Measurements from ENCODE around the gene PABPN1L. TPM values are rescaled to one million over a fixed set of nuclear protein-coding genes. Genes with fewer than 3 reads are reported as not detected.

Gene PABPN1L
- total RNA-seq, 1 donor from 2014 or later = not detected

DNA sequence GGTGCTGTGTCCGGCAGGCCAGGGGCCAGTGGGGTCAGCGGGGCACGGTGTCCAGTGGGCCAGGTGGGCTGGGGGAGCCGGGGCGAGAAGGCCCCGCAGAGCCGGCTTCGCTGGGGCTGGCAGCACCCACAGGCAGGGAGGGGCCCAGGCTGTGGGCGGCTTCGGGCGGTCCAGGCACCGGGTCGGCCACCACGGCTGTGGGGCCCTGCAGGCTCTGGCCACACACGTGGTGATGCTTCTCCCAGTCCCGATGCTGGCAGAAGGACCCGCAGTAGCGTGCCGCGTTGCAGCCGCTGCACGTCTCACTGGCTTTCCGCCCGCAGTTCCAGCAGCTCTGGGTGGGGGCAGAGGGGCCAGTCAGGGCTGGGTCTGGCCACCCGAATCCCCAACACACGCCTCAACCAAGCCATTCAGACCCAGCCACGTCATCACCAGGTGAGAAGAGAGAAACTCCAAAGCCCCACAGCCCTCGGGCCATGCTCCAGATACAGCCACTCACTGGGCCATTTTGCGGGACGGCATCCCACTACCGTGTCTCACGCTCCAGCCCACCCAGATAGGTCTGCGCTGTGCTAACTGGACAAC is 10.6 kb upstream of the PABPN1L start:
- H3K27me3 Mint-ChIP-seq (ENCODE audit: insufficient read depth) = no peaks in the 10 kb centered on the region
- intact Hi-C loops (cut with micrococcal nuclease) = no loop called here
- DNase-seq (ENCODE audit: low spot score) = no peak
- no peaks in the 10 kb centered on the region for H3K36me3 Mint-ChIP-seq (ENCODE audit: low read depth)
- no peak overlapping the region for H3K27ac Mint-ChIP-seq
- H3K4me1 Mint-ChIP-seq (ENCODE audit: low read depth) = peaks cover under 1% of the 10 kb centered on the region
- no peaks in the 10 kb centered on the region for H3K9me3 Mint-ChIP-seq
- no peak overlapping the region for H3K4me3 Mint-ChIP-seq

DNA sequence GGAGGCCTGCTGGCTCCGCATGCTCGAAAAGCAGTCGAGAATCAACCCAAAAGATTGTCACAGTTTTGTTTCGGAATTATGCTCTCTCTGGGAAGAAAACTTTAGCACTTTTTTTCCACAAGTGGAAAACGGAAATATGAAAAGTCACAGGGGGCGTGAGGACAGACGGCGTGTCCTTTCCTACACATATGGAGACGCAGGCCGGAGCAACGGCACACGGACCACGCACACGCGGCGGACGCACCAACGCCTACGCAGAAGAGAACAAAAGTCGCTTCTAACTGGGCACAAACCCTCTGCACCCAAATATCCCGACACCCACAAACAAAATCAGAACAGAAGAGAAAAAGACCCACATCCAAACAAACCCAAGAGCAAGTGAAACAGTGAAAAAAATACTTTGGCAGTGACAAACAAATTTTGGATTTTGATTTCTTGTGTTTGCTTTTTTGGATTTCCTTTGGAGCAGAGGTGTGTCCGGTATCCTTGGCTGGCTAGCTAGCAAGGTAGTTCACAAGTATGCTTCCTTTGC is 9.3 kb upstream of the PABPN1L start:
- Mint-ChIP-seq H3K36me3 (ENCODE audit: low read depth) (no peaks in the 10 kb centered on the region), H3K9me3 (no peaks in the 10 kb centered on the region), H3K27ac (no peak overlapping the region), H3K4me1 (ENCODE audit: low read depth) (no peaks in the 10 kb centered on the region), H3K4me3 (no peak overlapping the region), H3K27me3 (ENCODE audit: insufficient read depth) (no peaks in the 10 kb centered on the region)
- intact Hi-C loops (cut with micrococcal nuclease) = no loop called here
- no peak for DNase-seq (ENCODE audit: low spot score)

DNA sequence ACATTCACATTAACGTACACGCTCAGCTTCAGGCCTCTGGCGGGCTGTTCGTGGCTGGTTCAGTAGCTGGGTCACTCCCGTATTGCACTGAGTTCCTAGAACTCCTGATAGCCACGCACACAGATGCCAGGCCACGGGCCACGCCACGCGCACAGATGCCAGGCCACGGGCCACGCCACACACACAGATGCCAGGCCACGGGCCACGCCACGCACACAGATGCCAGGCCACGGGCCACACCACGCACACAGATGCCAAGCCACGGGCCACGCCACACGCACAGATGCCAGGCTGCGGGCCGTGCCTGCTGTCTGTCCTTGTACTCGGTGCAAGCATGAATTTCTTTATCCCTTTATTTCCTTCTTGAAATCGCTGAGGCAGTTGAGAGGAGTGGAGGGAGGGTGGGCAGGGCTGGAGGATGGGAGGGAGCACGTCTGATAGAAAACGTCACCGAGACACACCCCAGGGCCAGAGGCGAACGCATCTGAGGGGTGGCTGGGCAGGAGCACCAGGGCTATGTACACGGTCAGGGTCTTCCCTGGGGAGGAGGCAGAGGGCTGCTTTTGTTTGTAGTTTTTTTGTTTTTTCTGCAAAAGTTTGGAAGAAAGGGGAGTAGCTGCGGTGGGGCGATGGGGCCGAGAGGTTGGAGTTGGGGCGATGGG is 8.6 kb upstream of the PABPN1L start:
- no peaks in the 10 kb centered on the region for H3K9me3 Mint-ChIP-seq
- H3K36me3 Mint-ChIP-seq (ENCODE audit: low read depth) = no peaks in the 10 kb centered on the region
- DNase-seq (ENCODE audit: low spot score) = no peak
- intact Hi-C loops (cut with micrococcal nuclease) = no loop called here
- no peak overlapping the region for H3K27ac Mint-ChIP-seq
- H3K27me3 Mint-ChIP-seq (ENCODE audit: insufficient read depth) = no peaks in the 10 kb centered on the region
- no peak overlapping the region for H3K4me3 Mint-ChIP-seq
- H3K4me1 Mint-ChIP-seq (ENCODE audit: low read depth) = no peaks in the 10 kb centered on the region

DNA sequence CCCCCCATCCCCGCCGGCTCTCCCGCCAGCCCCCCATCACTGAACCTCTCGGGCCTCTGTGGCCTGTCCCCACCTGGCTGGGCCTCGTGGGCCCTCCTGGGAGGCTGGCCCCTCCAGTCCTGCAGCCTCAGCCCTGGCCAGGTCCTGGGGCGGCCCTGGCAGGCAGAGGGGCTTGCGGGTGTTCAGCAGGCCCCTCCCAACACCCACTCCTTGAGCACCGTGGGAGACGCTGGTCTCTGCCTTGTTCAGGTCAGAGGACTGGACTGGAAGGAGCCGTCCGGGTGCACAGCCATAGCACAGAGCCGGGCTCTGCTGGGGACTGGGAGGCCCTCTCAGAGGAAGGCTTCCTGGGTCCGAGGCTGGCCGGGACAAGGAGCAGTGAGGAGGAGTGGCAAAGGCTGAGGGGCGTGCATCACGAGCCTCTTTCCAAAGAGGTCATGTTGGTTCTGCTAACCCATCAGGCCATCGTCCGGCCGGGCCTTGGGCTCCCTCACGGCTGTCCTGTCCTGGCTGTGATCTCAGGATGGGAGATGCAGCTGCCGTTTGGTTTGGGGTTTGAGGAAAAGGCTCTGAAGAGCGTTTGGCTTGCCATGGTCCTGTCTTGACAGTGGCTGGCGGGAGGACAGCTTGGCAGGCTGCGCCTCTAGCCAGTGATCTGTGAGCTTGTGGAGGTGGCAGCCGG is 6.3 kb upstream of the PABPN1L start:
- H3K4me3 Mint-ChIP-seq = no peak overlapping the region
- H3K27me3 Mint-ChIP-seq (ENCODE audit: insufficient read depth) = peaks cover 7% of the 10 kb centered on the region
- intact Hi-C loops (cut with micrococcal nuclease) = no loop called here

DNA sequence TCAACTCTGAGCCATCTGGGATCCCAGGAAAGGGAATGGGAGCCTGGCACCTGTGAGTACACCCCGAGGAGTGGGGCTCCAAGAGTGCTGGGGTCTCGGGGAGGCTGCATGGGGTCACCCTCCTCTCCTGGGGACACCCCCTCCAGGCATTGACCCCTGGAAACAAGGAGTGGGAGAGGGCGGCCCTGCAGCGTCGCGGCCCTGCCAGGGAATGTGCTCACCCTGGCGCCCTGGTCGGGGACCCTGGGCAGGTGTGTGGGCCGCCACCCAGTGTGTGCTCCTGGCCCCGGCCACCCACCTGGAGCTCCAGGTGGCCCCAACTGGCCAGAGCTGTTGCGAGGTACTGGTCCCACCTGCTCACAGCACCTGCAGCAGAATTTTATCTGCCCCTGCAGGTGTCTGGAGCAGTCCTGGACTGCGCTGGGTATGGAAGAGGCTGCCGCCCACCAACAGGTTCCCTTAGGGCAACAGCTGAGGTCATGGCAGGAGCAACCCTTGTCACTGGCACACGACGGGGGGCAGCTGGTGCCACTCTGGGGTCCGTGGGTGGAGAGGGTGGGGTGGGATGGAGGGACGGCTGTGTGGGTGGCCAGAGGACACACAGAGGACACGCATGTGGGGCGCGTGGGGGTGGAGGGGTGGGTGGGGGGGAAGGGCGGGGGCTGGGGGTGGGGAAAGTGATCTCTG is 5.4 kb upstream of the PABPN1L start:
- H3K27me3 Mint-ChIP-seq (ENCODE audit: insufficient read depth) = peaks cover 7% of the 10 kb centered on the region
- no peaks in the 10 kb centered on the region for H3K36me3 Mint-ChIP-seq (ENCODE audit: low read depth)
- intact Hi-C loops (cut with micrococcal nuclease) = no loop called here
- no peak overlapping the region for H3K4me3 Mint-ChIP-seq
- DNase-seq (ENCODE audit: low spot score) = no peak
- no peaks in the 10 kb centered on the region for H3K9me3 Mint-ChIP-seq
- H3K27ac Mint-ChIP-seq = no peak overlapping the region
- H3K4me1 Mint-ChIP-seq (ENCODE audit: low read depth) = no peaks in the 10 kb centered on the region

More for the DNA sequence above, 6.3 kb upstream of the PABPN1L start:
- Mint-ChIP-seq H3K27ac (no peak overlapping the region), H3K36me3 (ENCODE audit: low read depth) (no peaks in the 10 kb centered on the region), H3K9me3 (no peaks in the 10 kb centered on the region), H3K4me1 (ENCODE audit: low read depth) (no peaks in the 10 kb centered on the region)
- no peak for DNase-seq (ENCODE audit: low spot score)

DNA sequence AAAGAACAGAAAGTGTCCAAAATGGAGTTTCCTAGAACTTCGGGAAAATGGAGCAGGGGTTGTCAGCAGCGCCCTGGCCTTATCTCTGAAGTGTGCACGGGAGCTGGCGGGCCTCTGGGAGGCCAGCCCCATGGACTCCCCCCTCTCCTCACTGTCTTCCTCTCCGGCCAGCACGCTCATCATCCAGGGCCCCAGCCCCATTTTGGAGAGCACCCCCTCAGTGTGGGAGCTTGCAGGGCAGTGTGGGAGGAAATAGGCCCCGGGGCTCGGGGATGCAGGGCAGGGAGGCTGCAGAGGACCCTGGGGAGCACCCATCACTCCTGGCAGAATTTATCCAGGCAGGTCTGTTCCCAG is 4.9 kb upstream of the PABPN1L start:
- no peak overlapping the region for H3K4me3 Mint-ChIP-seq

DNA sequence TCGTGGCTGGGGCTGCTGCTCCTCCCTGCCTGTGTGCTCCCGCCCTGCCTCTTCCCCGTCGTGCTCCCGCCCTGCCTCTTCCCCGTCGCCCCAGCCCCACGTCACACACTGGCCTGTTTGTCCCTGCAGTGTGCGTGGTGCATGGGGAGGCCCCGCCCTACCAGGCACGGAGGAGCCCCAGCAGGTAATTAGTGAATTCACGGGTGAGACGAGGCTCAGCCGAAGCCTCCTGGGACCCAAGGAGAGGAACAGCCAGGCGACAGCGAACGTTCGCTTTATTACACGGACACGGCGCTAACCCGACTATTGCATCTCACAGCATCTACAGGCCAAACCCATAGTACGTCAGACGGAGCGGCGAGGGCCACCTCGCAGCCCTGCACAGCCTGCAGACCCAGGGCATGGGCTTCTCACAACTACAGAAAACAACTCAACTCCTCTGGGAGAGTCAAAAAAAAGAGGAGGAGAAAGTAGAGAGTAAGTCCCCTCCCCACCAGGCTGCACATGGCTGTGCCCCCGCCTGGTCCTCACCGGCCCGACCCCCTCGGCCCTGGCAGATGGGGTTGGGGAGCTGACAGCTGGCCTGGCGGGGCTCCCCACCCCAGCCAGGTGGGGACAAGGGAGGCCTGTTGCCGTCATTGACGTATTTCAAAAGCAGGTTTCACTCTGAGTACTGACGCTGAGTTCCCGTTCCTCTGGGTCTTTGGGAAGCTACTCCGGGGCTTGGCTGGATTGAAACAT is 4.3 kb upstream of the PABPN1L start:
- H3K36me3 Mint-ChIP-seq (ENCODE audit: low read depth) = no peaks in the 10 kb centered on the region
- H3K4me3 Mint-ChIP-seq = no peak overlapping the region
- intact Hi-C loops (cut with micrococcal nuclease) = no loop called here
- peaks cover 7% of the 10 kb centered on the region for H3K27me3 Mint-ChIP-seq (ENCODE audit: insufficient read depth)
- DNase-seq (ENCODE audit: low spot score) = no peak
- H3K27ac Mint-ChIP-seq = no peak overlapping the region
- H3K4me1 Mint-ChIP-seq (ENCODE audit: low read depth) = no peaks in the 10 kb centered on the region
- H3K9me3 Mint-ChIP-seq = no peaks in the 10 kb centered on the region

More for the DNA sequence above, 4.9 kb upstream of the PABPN1L start:
- Mint-ChIP-seq H3K4me1 (ENCODE audit: low read depth) (no peaks in the 10 kb centered on the region), H3K27ac (no peak overlapping the region), H3K36me3 (ENCODE audit: low read depth) (no peaks in the 10 kb centered on the region), H3K9me3 (no peaks in the 10 kb centered on the region), H3K27me3 (ENCODE audit: insufficient read depth) (peaks cover 7% of the 10 kb centered on the region)
- intact Hi-C loops (cut with micrococcal nuclease) = no loop called here
- no peak for DNase-seq (ENCODE audit: low spot score)

DNA sequence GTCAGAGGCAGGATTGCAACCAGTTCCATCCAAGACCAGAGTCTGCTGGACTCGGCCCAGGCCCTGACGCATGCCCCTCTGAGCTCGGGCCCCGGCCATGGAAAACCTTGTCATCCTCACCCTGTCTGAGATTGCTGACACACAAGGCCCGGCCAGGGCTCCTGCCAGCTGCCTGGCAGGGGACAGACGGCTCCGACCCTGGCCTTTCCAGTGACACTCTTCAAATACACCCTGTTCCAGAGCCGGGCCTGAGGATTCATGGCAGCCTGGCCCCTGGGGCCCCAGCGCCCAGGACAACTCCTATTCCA is 3.2 kb upstream of the PABPN1L start:
- H3K27me3 Mint-ChIP-seq (ENCODE audit: insufficient read depth) = peaks cover 7% of the 10 kb centered on the region
- no peak overlapping the region for H3K27ac Mint-ChIP-seq
- no peaks in the 10 kb centered on the region for H3K36me3 Mint-ChIP-seq (ENCODE audit: low read depth)
- no peak overlapping the region for H3K4me3 Mint-ChIP-seq
- no peaks in the 10 kb centered on the region for H3K9me3 Mint-ChIP-seq
- no peaks in the 10 kb centered on the region for H3K4me1 Mint-ChIP-seq (ENCODE audit: low read depth)
- intact Hi-C loops (cut with micrococcal nuclease) = no loop called here
- no peak for DNase-seq (ENCODE audit: low spot score)

DNA sequence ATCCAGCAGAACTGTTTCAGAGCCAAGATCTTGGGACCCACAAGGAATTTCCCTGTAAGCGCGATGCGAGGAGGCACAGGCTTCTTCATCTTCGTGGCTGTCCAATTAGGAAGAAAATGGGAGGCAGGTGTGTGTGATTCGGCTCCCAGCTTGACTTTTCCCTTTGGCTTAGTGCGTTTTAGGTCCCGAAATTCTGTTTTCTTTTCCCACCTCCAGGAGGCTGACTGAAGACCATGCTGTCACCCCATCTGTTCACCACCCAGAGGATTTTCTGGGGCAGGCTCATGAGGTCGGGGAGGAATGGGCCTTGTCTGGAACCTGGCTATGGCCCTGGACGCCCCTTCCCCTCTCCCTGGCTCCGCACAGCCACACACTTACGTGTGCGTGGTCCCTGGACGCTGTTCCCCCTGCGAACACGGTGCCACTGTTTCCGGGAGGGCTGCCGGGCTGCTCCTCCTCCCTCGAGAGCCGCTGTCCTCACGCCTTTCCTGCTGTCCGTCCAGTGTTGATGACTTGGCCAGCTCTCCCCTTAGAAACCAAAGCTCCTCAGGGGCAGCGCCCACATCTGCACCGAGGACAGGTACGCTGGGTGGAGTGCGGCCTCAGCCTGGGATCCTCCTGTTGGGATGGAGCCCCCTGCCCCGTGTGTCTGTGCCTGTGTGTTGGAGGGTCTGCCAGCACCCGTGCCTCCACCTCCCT is 2.7 kb upstream of the PABPN1L start:
- Mint-ChIP-seq H3K4me1 (ENCODE audit: low read depth) (no peaks in the 10 kb centered on the region), H3K27me3 (ENCODE audit: insufficient read depth) (peaks cover 7% of the 10 kb centered on the region), H3K4me3 (no peak overlapping the region), H3K27ac (no peak overlapping the region), H3K36me3 (ENCODE audit: low read depth) (no peaks in the 10 kb centered on the region), H3K9me3 (no peaks in the 10 kb centered on the region)
- no peak for DNase-seq (ENCODE audit: low spot score)
- intact Hi-C loops (cut with micrococcal nuclease) = no loop called here

DNA sequence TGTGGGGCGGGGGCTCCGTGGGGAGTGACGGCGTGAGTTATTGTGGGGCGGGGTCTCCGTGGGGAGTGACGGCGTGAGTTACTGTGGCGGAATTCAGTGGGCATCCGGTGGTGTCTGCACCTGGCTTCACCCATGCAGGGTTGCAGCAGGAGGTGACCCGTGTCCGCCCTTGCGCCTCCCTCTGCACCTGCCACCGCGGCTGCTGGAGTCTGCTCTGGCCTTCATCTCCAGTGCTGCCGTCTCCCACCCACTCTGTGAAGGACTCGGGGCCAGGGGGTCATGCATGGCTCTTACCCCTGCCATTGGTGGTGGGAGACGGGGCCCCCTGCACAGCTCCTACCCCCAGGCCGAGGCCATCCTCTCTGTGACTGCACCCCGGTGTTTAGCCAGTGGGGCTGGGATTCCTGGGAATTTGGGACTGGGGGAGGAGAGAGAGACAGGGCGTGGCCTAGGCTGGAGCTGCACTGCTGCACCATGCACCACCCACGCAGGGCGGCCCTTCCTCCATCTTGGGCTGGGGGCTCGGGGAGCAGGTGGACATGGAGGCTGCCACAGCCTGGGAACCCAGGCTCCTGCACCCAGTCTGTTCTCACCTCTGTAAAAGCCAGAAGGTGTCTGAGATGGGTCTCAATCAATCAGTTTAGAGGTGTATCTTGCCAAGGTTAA is 1.3 kb upstream of the PABPN1L start:
- no peaks in the 10 kb centered on the region for H3K36me3 Mint-ChIP-seq (ENCODE audit: low read depth)
- H3K9me3 Mint-ChIP-seq = no peaks in the 10 kb centered on the region
- H3K4me1 Mint-ChIP-seq (ENCODE audit: low read depth) = no peaks in the 10 kb centered on the region
- H3K27ac Mint-ChIP-seq = no peak overlapping the region
- no peak for DNase-seq (ENCODE audit: low spot score)
- peaks cover 7% of the 10 kb centered on the region for H3K27me3 Mint-ChIP-seq (ENCODE audit: insufficient read depth)
- intact Hi-C loops (cut with micrococcal nuclease) = no loop called here
- H3K4me3 Mint-ChIP-seq = no peak overlapping the region

DNA sequence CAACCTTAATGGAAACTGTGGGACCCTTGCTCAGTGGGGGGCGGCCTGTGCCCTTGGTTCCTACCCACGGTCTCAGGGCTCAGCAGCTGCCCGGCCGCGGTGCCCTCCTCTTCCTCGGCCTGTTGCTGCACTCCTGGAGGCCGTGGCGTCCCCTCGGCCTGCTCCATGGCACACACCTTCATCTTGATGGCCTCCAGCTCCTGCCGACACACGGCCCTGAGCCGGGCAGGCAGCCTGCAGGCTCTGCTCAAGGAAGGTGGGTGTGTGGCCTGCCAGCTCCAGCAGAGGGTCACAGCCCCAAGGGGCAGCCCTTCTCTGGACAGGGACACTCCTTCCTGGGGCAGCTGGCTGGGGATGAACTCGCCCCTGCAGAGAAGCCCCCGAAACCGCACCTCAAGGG is 718 bp downstream of the PABPN1L start:
- Mint-ChIP-seq H3K9me3 (no peaks in the 10 kb centered on the region), H3K36me3 (ENCODE audit: low read depth) (peaks cover 4% of the 10 kb centered on the region), H3K4me1 (ENCODE audit: low read depth) (no peaks in the 10 kb centered on the region), H3K27me3 (ENCODE audit: insufficient read depth) (peaks cover 7% of the 10 kb centered on the region), H3K4me3 (no peak overlapping the region), H3K27ac (no peak overlapping the region)
- no peak for DNase-seq (ENCODE audit: low spot score)
- intact Hi-C loops (cut with micrococcal nuclease) = no loop called here

DNA sequence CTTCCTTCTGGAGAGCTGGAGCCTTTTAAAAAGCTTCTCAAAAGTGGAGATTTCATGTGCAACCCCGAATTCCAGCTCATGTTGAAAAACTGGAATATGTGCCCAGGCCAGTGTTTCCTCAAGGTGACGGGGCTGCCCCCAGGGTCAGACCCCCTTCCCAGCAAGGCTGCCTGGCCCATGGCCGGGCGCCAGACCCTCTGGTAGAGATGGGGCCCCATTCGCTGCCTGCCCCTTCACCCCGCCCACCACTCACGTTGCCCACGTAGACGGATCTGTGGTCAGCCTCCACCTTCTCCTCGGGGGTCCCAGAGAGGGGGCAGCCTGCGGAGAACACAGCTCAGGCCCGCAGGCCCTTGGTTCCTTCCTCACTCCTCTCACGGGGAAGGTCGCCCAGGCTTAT is 1.1 kb downstream of the PABPN1L start:
- H3K27me3 Mint-ChIP-seq (ENCODE audit: insufficient read depth) = peaks cover 7% of the 10 kb centered on the region
- peaks cover 6% of the 10 kb centered on the region for H3K36me3 Mint-ChIP-seq (ENCODE audit: low read depth)
- H3K27ac Mint-ChIP-seq = no peak overlapping the region
- no peak for DNase-seq (ENCODE audit: low spot score)
- intact Hi-C loops (cut with micrococcal nuclease) = no loop called here
- no peak overlapping the region for H3K4me3 Mint-ChIP-seq
- no peaks in the 10 kb centered on the region for H3K9me3 Mint-ChIP-seq
- H3K4me1 Mint-ChIP-seq (ENCODE audit: low read depth) = no peaks in the 10 kb centered on the region

Measured in activated T-helper 1 cell treated with anti-CD3 and anti-CD28 coated beads, Interleukin-12 subunit alpha, Interleukin-12 subunit beta, Interleukin-2, Interleukin-4 antibody, amounts not matched to agents 30 ng/mL and 10 ng/mL and 1 ng/mL, durations not matched to agents 14 hours and 24 hours and 36 hours (primary cell).